HL-60 (cell line): ENCODE measurements around the gene FAM151A.
A peak's percentile ranks its signal among the peaks of the same experiment; 100 is the strongest.
"Not testable (repeated sequence)": the region's sequence is repeated elsewhere in the genome, so short reads cannot be mapped to it uniquely, and the experiment has no call there.

Source experiments
- DNase-seq, 2 experiments: peaks; one replicate each; pipeline ENCODE4 v3.0.0-alpha.2; 2010 to 2020; ENCODE audit warnings: low read depth in 1 of 2, low spot score in 1 of 2
- H3K27ac ChIP-seq: fragments of 250-450 bp; sonication (Bioruptor Pico); replicated peaks from 2 replicates; pipeline ENCODE4 v1.5.1; 2020; ENCODE audit warnings: mild to moderate bottlenecking, moderate library complexity
- H3K27me3 ChIP-seq: fragments of 250-450 bp; sonication (Bioruptor Pico); 2 replicates; pipeline ENCODE4 v1.5.1; 2021; ENCODE audit warnings: mild to moderate bottlenecking, moderate library complexity; ENCODE audit not compliant: insufficient read depth, poor library complexity, severe bottlenecking
- H3K4me3 ChIP-seq: replicated peaks from 2 replicates; pipeline ENCODE4 v1.5.1; 2011; ENCODE audit warnings: mild to moderate bottlenecking, control low read depth, low read length; ENCODE audit not compliant: insufficient read depth
- GABPA ChIP-seq: IDR thresholded peaks from 2 replicates; pipeline ENCODE4 v1.6.1; 2012; ENCODE audit warnings: low read depth
- POLR2AphosphoS5 ChIP-seq: IDR thresholded peaks from 2 replicates; pipeline ENCODE4 v1.6.1; 2012; ENCODE audit warnings: low read depth
- REST ChIP-seq: IDR thresholded peaks from 2 replicates; pipeline ENCODE4 v1.6.1; 2012; ENCODE audit warnings: low read depth; ENCODE audit not compliant: insufficient replicate concordance
- SPI1 ChIP-seq: IDR thresholded peaks from 2 replicates; pipeline ENCODE4 v1.6.1; 2012; ENCODE audit warnings: low read depth, mild to moderate bottlenecking, borderline replicate concordance
- TF ChIP-seq, protein P1 (sequence below): IDR thresholded peaks from one replicate; pipeline ENCODE4 v1.5.1; 2011; ENCODE audit warnings: low read length, control low read depth, inconsistent platforms; ENCODE audit not compliant: insufficient read depth

Gene FAM151A

DNA sequence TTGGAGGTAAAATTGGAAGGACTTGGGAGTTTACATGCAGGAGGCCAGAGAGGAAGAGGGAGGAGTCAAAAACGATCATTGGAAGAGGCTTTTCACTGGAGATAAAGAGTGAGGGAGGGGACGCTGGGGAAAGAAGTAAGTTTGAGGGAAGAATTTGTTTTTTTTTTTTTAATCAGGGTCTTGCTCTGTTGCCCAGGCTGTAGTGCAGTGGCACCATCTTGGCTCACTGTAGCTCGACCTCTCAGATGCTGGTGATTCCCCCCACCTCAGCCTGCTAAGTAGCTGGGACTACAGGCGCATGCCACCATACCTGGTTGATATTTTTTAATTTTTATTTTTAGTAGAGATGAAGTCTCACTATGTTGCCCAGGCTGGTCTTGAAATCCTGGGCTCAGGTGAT, 17.0 kb upstream of the FAM151A start:
- Histone ChIP-seq H3K27me3 (no peaks in the 10 kb centered on the region), H3K27ac (no peak overlapping the region), H3K4me3 (no peak overlapping the region)
- TF ChIP-seq, protein P1, sequence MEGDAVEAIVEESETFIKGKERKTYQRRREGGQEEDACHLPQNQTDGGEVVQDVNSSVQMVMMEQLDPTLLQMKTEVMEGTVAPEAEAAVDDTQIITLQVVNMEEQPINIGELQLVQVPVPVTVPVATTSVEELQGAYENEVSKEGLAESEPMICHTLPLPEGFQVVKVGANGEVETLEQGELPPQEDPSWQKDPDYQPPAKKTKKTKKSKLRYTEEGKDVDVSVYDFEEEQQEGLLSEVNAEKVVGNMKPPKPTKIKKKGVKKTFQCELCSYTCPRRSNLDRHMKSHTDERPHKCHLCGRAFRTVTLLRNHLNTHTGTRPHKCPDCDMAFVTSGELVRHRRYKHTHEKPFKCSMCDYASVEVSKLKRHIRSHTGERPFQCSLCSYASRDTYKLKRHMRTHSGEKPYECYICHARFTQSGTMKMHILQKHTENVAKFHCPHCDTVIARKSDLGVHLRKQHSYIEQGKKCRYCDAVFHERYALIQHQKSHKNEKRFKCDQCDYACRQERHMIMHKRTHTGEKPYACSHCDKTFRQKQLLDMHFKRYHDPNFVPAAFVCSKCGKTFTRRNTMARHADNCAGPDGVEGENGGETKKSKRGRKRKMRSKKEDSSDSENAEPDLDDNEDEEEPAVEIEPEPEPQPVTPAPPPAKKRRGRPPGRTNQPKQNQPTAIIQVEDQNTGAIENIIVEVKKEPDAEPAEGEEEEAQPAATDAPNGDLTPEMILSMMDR: no peak
- TF ChIP-seq POLR2AphosphoS5 (no peak), GABPA (no peak), SPI1 (no peak), REST (no peak)
- DNase-seq: no peak

DNA sequence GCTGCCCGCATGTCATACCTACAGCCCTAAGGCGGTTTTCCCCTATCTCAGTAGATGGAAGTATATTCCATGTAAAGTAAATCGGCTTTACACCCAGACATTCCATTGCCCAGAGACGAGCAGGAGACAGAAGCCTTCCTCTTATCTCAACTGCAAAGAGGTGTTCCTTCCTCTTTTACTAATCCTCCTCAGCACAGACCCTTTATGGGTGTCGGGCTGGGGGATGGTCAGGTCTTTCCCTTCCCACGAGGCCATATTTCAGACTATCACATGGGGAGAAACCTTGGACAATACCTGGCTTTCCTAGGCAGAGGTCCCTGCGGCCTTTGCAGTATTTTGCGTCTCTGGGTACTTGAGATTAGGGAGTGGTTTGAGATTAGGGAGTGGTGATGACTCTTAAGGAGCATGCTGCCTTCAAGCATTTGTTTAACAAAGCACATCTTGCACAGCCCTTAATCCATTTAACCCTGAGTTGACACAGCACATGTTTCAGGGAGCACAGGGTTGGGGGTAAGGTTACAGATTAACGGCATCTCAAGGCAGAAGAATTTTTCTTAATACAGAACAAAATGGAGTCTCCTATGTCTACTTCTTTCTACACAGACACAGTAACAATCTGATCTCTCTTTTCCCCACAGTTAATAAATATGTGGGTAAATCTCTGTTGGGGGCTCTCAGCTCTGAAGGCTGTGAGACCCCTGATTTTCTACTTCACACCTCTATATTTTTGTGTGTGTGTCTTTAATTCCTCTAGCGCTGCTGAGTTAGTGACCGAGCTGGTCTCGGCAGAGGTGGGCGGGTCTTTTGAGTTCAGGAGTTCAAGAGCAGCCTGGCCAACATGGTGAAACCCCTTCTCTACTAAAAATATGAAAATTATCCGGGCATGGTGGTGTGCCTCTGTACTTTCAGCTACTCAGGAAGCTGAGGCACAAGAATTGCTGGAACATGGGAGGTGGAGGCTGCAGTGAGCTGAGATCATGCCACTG, 13.4 kb upstream of the FAM151A start:
- H3K27me3 ChIP-seq, H3K27ac ChIP-seq, H3K4me3 ChIP-seq: not testable (repeated sequence)
- peak in 1 of 2 experiments; percentile 13 for DNase-seq

GRCh38 chr1:54635804-54636203, 12.5 kb upstream of the FAM151A start:
- not testable (repeated sequence) for DNase-seq, H3K4me3 ChIP-seq, H3K27ac ChIP-seq, H3K27me3 ChIP-seq

GRCh38 chr1:54627196-54627595, 3.9 kb upstream of the FAM151A start:
- no peak overlapping the region for H3K27ac ChIP-seq
- H3K4me3 ChIP-seq: no peak overlapping the region
- H3K27me3 ChIP-seq: no peaks in the 10 kb centered on the region
- TF ChIP-seq, protein P1: no peak
- TF ChIP-seq GABPA (no peak), POLR2AphosphoS5 (no peak)
- DNase-seq: no peak

GRCh38 chr1:54624466-54625464, 1.4 kb upstream of the FAM151A start:
- Histone ChIP-seq H3K27me3 (no peaks in the 10 kb centered on the region), H3K4me3 (no peak overlapping the region), H3K27ac (no peak overlapping the region)
- no peak for DNase-seq
- TF ChIP-seq REST (no peak), POLR2AphosphoS5 (no peak), SPI1 (no peak), GABPA (no peak)
- TF ChIP-seq, protein P1: no peak
